ENCODE results near the gene GTF2F2. TPM values are rescaled to one million over a fixed set of nuclear protein-coding genes. Genes with fewer than 3 reads are reported as not detected.

GTF2F2 gene
- total and polyA plus RNA-seq, 9 of the 15 experiments (the other 6 are each of a cell fraction or from before 2014, with no cell fraction given) = 19.7 to 44.8 (median 32.4) TPM

GRCh38 chr13:45142440-45143345 lies 22.4 kb downstream of the GTF2F2 start (continued):
- TF ChIP-seq ZBTB1 (CRISPR knock-in tag; IDR thresholded peaks at IDR 0.05; ENCODE audit: borderline replicate concordance, low read depth) (no peak), C11orf30 (IDR thresholded peaks at IDR 0.05; ENCODE audit: low read depth) (peak; percentile 48; the same call in 1 of the 2 replicates), FOSL1 (tag; conservative IDR thresholded peaks at IDR 0.05) (peak; percentile 57), ZNF316 (IDR thresholded peaks at IDR 0.05) (peak; percentile 79), MEIS2 (IDR thresholded peaks at IDR 0.05; ENCODE audit: partially characterized antibody) (peak; percentile 36), THRAP3 (IDR thresholded peaks at IDR 0.05; ENCODE audit: borderline replicate concordance) (no peak), POU5F1 (IDR thresholded peaks at IDR 0.05; ENCODE audit: borderline replicate concordance, low read depth, low read length, partially characterized antibody) (no peak), RFX5 (IDR thresholded peaks at IDR 0.05; ENCODE audit: low read depth, low read length) (no peak), NRF1 (conservative IDR thresholded peaks at IDR 0.05 in 1 of 2, IDR thresholded peaks at IDR 0.05 in 1 of 2) (no peak), SIN3A (IDR thresholded peaks at IDR 0.05; ENCODE audit: borderline replicate concordance in 2 of 2, control insufficient read depth in 1 of 2, low read depth in 2 of 2, low read length in 2 of 2) (no peak), FOXA3 (CRISPR knock-in tag; conservative IDR thresholded peaks at IDR 0.05 in 1 of 2, IDR thresholded peaks at IDR 0.05 in 1 of 2) (no peak), ZNF518B (CRISPR knock-in tag; IDR thresholded peaks at IDR 0.05) (no peak), ZMIZ1 (IDR thresholded peaks at IDR 0.05; ENCODE audit: low read depth in 2 of 2, low read length in 2 of 2) (no peak), JUND (IDR thresholded peaks at IDR 0.05; ENCODE audit: borderline replicate concordance, low read depth, low read length) (peak; percentile 58; the same call in 1 of the 2 replicates), JUND (tag; IDR thresholded peaks at IDR 0.05; ENCODE audit: borderline replicate concordance, low read depth, low read length) (peak; percentile 17; the same call in 1 of the 3 replicates), MAFG (tag; conservative IDR thresholded peaks at IDR 0.05) (peak; percentile 61), YBX1 (IDR thresholded peaks at IDR 0.05) (no peak), USF1 (CRISPR knock-in tag; IDR thresholded peaks at IDR 0.05) (no peak)
